H9 (cell line): ENCODE data around the gene FRAT2. TPM values are rescaled to one million over a fixed set of nuclear protein-coding genes. Genes with fewer than 3 reads are reported as not detected.

Experiments used
- DNase-seq: peaks from one replicate; pipeline ENCODE4 v3.0.0-alpha.2; 2017
- H2AFZ ChIP-seq: one replicate; pipeline ENCODE4 v1.6.1; 2013; ENCODE audit warnings: mild to moderate bottlenecking, low read length, control low read depth, moderate library complexity
- H2AK5ac ChIP-seq: 2 replicates; pipeline ENCODE4 v1.6.1; 2013; ENCODE audit warnings: low read length, control low read depth, mixed read lengths; ENCODE audit not compliant: insufficient read length
- H2BK120ac ChIP-seq: one replicate; pipeline ENCODE4 v1.6.1; 2013; ENCODE audit warnings: low read depth, mild to moderate bottlenecking, low read length, control low read depth, inconsistent platforms; ENCODE audit not compliant: poor library complexity, severe bottlenecking
- H2BK12ac ChIP-seq: 2 replicates; pipeline ENCODE4 v1.6.1; 2013; ENCODE audit warnings: low read length, control low read depth, mixed read lengths, low read depth; ENCODE audit not compliant: insufficient read length
- H2BK15ac ChIP-seq: 2 replicates; pipeline ENCODE4 v1.6.1; 2013; ENCODE audit warnings: low read depth, low read length, control low read depth
- H2BK20ac ChIP-seq: one replicate; pipeline ENCODE4 v1.6.1; 2013; ENCODE audit warnings: low read depth, mild to moderate bottlenecking, low read length, control low read depth, inconsistent platforms; ENCODE audit not compliant: poor library complexity, severe bottlenecking
- H2BK5ac ChIP-seq: 2 replicates; pipeline ENCODE4 v1.6.1; 2013; ENCODE audit warnings: low read length, control low read depth, mixed read lengths; ENCODE audit not compliant: insufficient read length
- H3K14ac ChIP-seq: 2 replicates; pipeline ENCODE4 v1.6.1; 2013; ENCODE audit warnings: low read length, control low read depth; ENCODE audit not compliant: insufficient read depth
- H3K18ac ChIP-seq: 2 replicates; pipeline ENCODE4 v1.6.1; 2013; ENCODE audit warnings: low read depth, mild to moderate bottlenecking, mixed read lengths, low read length, control low read depth; ENCODE audit not compliant: insufficient read length
- H3K23ac ChIP-seq: 2 replicates; pipeline ENCODE4 v1.6.1; 2013; ENCODE audit warnings: low read length, control low read depth, mixed read lengths, low read depth; ENCODE audit not compliant: insufficient read length
- H3K23me2 ChIP-seq: 2 replicates; pipeline ENCODE4 v1.6.1; 2013; ENCODE audit warnings: low read depth, mild to moderate bottlenecking, mixed read lengths, low read length, control low read depth; ENCODE audit not compliant: insufficient read length, poor library complexity, severe bottlenecking
- H3K27ac ChIP-seq: 2 replicates; pipeline ENCODE4 v1.5.1; 2013; ENCODE audit warnings: low read length, control low read depth, mixed read lengths, low read depth; ENCODE audit not compliant: insufficient read length
- H3K27me3 ChIP-seq: 2 replicates; pipeline ENCODE4 v1.6.1; 2013; ENCODE audit warnings: low read length, control low read depth, inconsistent platforms; ENCODE audit not compliant: insufficient read depth
- H3K4ac ChIP-seq: 2 replicates; pipeline ENCODE4 v1.6.1; 2013; ENCODE audit warnings: low read depth, mild to moderate bottlenecking, control low read depth, inconsistent platforms, low read length, moderate library complexity
- H3K4me1 ChIP-seq: 2 replicates; pipeline ENCODE4 v1.6.1; 2013; ENCODE audit warnings: low read length, control low read depth, inconsistent platforms; ENCODE audit not compliant: insufficient read depth
- H3K4me2 ChIP-seq: 2 replicates; pipeline ENCODE4 v1.6.1; 2013; ENCODE audit warnings: low read length, control low read depth, mixed read lengths; ENCODE audit not compliant: insufficient read length, insufficient read depth
- H3K56ac ChIP-seq: 2 replicates; pipeline ENCODE4 v1.6.1; 2013; ENCODE audit warnings: low read depth, mild to moderate bottlenecking, mixed read lengths, low read length, control low read depth; ENCODE audit not compliant: insufficient read length
- H3K79me1 ChIP-seq: 2 replicates; pipeline ENCODE4 v1.6.1; 2013; ENCODE audit warnings: low read depth, mild to moderate bottlenecking, moderate library complexity, low read length, control low read depth, inconsistent platforms; ENCODE audit not compliant: insufficient read depth, poor library complexity, severe bottlenecking
- H3K79me2 ChIP-seq: 2 replicates; pipeline ENCODE4 v1.6.1; 2013; ENCODE audit warnings: low read length, control low read depth, inconsistent platforms; ENCODE audit not compliant: insufficient read depth
- H3K9ac ChIP-seq: 2 replicates; pipeline ENCODE4 v1.6.1; 2013; ENCODE audit warnings: low read length, control low read depth, mixed read lengths; ENCODE audit not compliant: insufficient read length; ENCODE audit errors: extremely low read depth
- H3K9me3 ChIP-seq: one replicate; pipeline ENCODE4 v1.6.1; 2013; ENCODE audit warnings: low read depth, low read length, inconsistent platforms; ENCODE audit not compliant: control insufficient read depth
- H3T11ph ChIP-seq: one replicate; pipeline ENCODE4 v1.6.1; 2013; ENCODE audit warnings: mild to moderate bottlenecking, low read length, control low read depth, inconsistent platforms
- H4K20me1 ChIP-seq: one replicate; pipeline ENCODE4 v1.6.1; 2013; ENCODE audit not compliant: control insufficient read depth, insufficient read length, insufficient read depth
- H4K5ac ChIP-seq: 2 replicates; pipeline ENCODE4 v1.6.1; 2013; ENCODE audit warnings: low read depth, mild to moderate bottlenecking, mixed read lengths, low read length, control low read depth; ENCODE audit not compliant: insufficient read length
- H4K8ac ChIP-seq: replicated peaks from 2 replicates; pipeline ENCODE4 v1.6.1; 2013; ENCODE audit warnings: low read length, control low read depth, mixed read lengths, low read depth; ENCODE audit not compliant: insufficient read length
- H4K91ac ChIP-seq: 2 replicates; pipeline ENCODE4 v1.6.1; 2013; ENCODE audit warnings: low read depth, mild to moderate bottlenecking, moderate library complexity, mixed read lengths, low read length, control low read depth; ENCODE audit not compliant: insufficient read length
- H3K27ac Mint-ChIP-seq, 3 experiments: 2 replicates in 2 of 3; 3 replicates in 1 of 3; pipeline ENCODE4 v1.8.0; 2020 to 2021; ENCODE audit warnings: mixed read lengths in 3 of 3, mild to moderate bottlenecking in 1 of 3, moderate library complexity in 1 of 3
- H3K27me3 Mint-ChIP-seq: 2 replicates; pipeline ENCODE4 v1.8.0; 2021; ENCODE audit warnings: low read depth, mild to moderate bottlenecking, moderate library complexity, mixed read lengths
- H3K36me3 Mint-ChIP-seq, 3 experiments: 2 replicates in 2 of 3; 3 replicates in 1 of 3; pipeline ENCODE4 v1.8.0; 2020 to 2021; ENCODE audit warnings: low read depth in 3 of 3, mixed read lengths in 3 of 3; ENCODE audit not compliant: insufficient read depth in 1 of 3
- H3K4me1 Mint-ChIP-seq, 2 experiments: 2 replicates each; pipeline ENCODE4 v1.8.0; 2020; ENCODE audit warnings: mixed read lengths in 2 of 2
- H3K4me3 Mint-ChIP-seq, 2 experiments: 2 replicates in 1 of 2; 3 replicates in 1 of 2; pipeline ENCODE4 v1.8.0; 2020 to 2021; ENCODE audit warnings: mild to moderate bottlenecking in 2 of 2, mixed read lengths in 2 of 2, moderate library complexity in 1 of 2
- H3K9me3 Mint-ChIP-seq, 2 experiments: 2 replicates in 1 of 2; 3 replicates in 1 of 2; pipeline ENCODE4 v1.8.0; 2020; ENCODE audit warnings: mild to moderate bottlenecking in 2 of 2, mixed read lengths in 2 of 2, moderate library complexity in 1 of 2
- CTCF ChIP-seq: fragments of 200-600 bp; sonication (generic); conservative IDR thresholded peaks from 3 replicates; pipeline ENCODE4 v1.8.0; 2021; ENCODE audit warnings: antibody characterized with exemption, mild to moderate bottlenecking
- WGBS: extraction: QIAGEN DNeasy Blood & Tissue Kit; methylation state at CpG from one replicate; pipeline ENCODE4 v1.1.7; 2013; ENCODE audit warnings: missing lambda C conversion rate, low lambda C conversion rate, mixed read lengths; ENCODE audit not compliant: insufficient read length; ENCODE audit errors: extremely low coverage; 5-methylcytosine and 5-hydroxymethylcytosine counted together
- total RNA-seq: library from RNA; stranded (reverse); gene quantifications from 2 replicates; pipeline ENCODE4 v1.2.1, GENCODE V29; 2021

Gene FRAT2
- total RNA-seq, 1 experiment from 2014 or later, result 129 TPM

GRCh38 chr10:97380516-97380915 is 46.0 kb upstream of the FRAT2 start:
- H3K27ac Mint-ChIP-seq, result peak overlapping the region in 2 of 3 experiments; percentile 18 to 75; a peak in 1 of 7 replicates
- H3K9ac ChIP-seq, result no peak overlapping the region
- no CpG with 5 or more reads among the region's 8 CpGs for WGBS

More at GRCh38 chr10:97380516-97380915, 46.0 kb upstream of the FRAT2 start:
- Histone ChIP-seq H3K56ac (no peak overlapping the region), H3K79me1 (no peaks in the 10 kb centered on the region), H3K4me1 (no peaks in the 10 kb centered on the region), H4K5ac (no peak overlapping the region), H3K23me2 (no peaks in the 10 kb centered on the region), H3K4ac (no peak overlapping the region), H4K8ac (no peak overlapping the region), H2BK20ac (no peak overlapping the region), H3K9me3 (no peaks in the 10 kb centered on the region), H3K27ac (no peak overlapping the region), H2BK5ac (no peak overlapping the region), H3K18ac (no peak overlapping the region), H3K27me3 (no peaks in the 10 kb centered on the region), H3K4me2 (no peak overlapping the region), H2BK15ac (no peak overlapping the region), H3T11ph (no peak overlapping the region), H4K20me1 (no peaks in the 10 kb centered on the region), H2AK5ac (no peak overlapping the region), H2AFZ (no peak overlapping the region), H4K91ac (no peak overlapping the region), H3K14ac (no peak overlapping the region), H3K79me2 (no peaks in the 10 kb centered on the region), H3K23ac (no peak overlapping the region), H2BK120ac (no peak overlapping the region), H2BK12ac (no peak overlapping the region)
- Mint-ChIP-seq H3K27me3 (no peaks in the 10 kb centered on the region), H3K9me3 (no peaks in the 10 kb centered on the region), H3K4me1 (no peaks in the 10 kb centered on the region), H3K36me3 (peaks cover 23 to 75% (median 30%) of the 10 kb centered on the region in 3 experiments; a peak in 6 of 7 replicates), H3K4me3 (no peak overlapping the region)
- DNase-seq, result no peak
- no peak for TF ChIP-seq CTCF
